ENCODE results near the gene PEF1.

GRCh38 chr1:31644560-31645273 is at the start of gene PEF1:
- TF ChIP-seq CTCF (IDR thresholded peaks at IDR 0.05; ENCODE audit: low read depth, low read length) = no peak
- TF ChIP-seq EZH2phosphoT487 (IDR thresholded peaks at IDR 0.05; ENCODE audit: low read depth) = no peak
